ENCODE data around the gene CENPO.

The CENPO gene

DNA sequence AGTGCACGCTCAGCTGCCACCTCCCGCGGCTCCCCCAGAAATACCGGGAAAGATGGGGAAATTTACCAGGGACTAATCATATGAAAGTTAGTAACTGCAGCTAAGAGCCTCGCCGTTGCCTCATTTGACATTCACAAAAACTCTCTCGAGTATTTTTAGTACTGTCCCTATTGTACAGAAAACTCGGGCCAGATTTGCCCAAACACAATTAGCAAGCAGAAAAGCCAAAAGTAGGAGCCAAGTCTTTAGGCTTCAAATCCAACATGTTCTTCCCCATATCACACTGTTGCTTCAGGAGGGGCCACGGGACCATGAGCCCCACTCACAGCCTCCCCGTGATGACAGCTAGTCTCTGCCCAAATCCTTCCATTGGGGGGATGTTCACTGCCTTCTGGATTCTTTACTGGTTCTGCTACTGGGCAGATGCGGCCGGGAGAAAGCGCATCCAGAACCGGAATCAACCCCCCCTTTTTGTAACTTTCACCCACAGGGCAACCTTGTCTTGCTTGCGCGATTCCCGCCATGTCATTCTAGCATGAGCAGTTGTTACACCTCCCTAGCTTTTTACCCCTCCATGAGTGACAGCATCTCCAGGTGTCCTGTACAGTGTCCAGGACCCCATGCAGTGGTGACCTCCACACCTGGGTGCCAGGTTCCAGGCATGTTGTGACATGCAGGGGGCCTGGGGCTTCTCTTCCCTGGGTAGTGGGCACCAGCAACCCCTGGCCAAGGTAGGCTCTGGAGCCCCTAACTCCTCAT lies 35.2 kb downstream of the CENPO start:
- H3K36me3 ChIP-seq (ENCODE audit: control insufficient read depth in 1 of 2, insufficient read depth in 2 of 2, low read depth in 1 of 2, low read length in 2 of 2), result peaks cover 12 to 25% of the 10 kb centered on the region in 2 experiments
- WGBS, result 94% methylated on average over 17 of the region's 17 CpGs

DNA sequence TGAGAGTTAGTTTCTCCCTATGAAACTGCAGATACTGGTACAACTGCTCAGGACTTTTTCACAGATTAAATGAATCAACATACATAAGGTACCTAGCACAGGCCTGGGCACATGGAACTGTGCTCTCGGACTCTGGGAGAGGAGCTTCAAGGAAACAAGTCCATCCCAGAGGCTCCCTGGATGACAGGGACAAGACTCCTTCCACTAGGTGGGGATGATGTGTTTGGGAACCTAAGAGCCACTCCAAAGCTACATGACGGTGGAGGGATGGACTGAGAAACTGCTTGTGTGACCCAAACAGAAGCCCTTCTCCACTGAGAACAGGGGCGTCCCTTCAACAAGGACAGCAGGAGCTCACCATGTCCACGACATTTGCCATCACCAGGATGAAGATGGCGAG lies 37.1 kb downstream of the CENPO start:
- WGBS, result 91% methylated on average over 5 of the region's 5 CpGs
- Histone ChIP-seq H3K4me2 (ENCODE audit: low read length, poor library complexity, severe bottlenecking) (no peak overlapping the region), H2BK12ac (ENCODE audit: low read length in 2 of 2) (no peak overlapping the region), H3K18ac (ENCODE audit: low read depth in 1 of 2, low read length in 2 of 2) (no peak overlapping the region), H2AFZ (ENCODE audit: low read depth, low read length) (no peak overlapping the region), H3K4me1 (ENCODE audit: control insufficient read depth, insufficient read depth, low read depth, low read length) (peaks cover 38% of the 10 kb centered on the region), H2BK120ac (ENCODE audit: low read depth, low read length) (no peak overlapping the region), H3K36me3 (ENCODE audit: control insufficient read depth in 1 of 2, insufficient read depth in 2 of 2, low read depth in 1 of 2, low read length in 2 of 2) (peaks cover 21 to 28% of the 10 kb centered on the region in 2 experiments), H2BK15ac (ENCODE audit: low read depth, poor library complexity, severe bottlenecking) (no peak overlapping the region), H3K9ac (ENCODE audit: low read length) (no peak overlapping the region), H2BK5ac (ENCODE audit: low read depth, low read length, poor library complexity, severe bottlenecking) (no peak overlapping the region), H3K4me3 (ENCODE audit: insufficient read depth in 1 of 2, low read depth in 1 of 2, low read length in 2 of 2) (no peak overlapping the region), H4K91ac (ENCODE audit: low read length) (no peak overlapping the region), H3K27ac (ENCODE audit: low read length, poor library complexity, severe bottlenecking) (no peak overlapping the region), H3K23ac (ENCODE audit: low read length in 2 of 2) (no peak overlapping the region), H3K79me1 (replicated peaks; ENCODE audit: low read length, poor library complexity, severe bottlenecking) (peaks cover 2% of the 10 kb centered on the region), H3K9me3 (ENCODE audit: control insufficient read depth, low read length) (no peaks in the 10 kb centered on the region), H3K4ac (ENCODE audit: low read depth in 1 of 2, low read length in 2 of 2) (no peak overlapping the region), H3K14ac (ENCODE audit: low read length in 2 of 2) (no peak overlapping the region), H3K27me3 (ENCODE audit: control insufficient read depth in 1 of 2, insufficient read depth in 1 of 2, low read length in 2 of 2) (no peaks in the 10 kb centered on the region), H2AK5ac (ENCODE audit: low read length, severe bottlenecking) (no peak overlapping the region), H4K8ac (ENCODE audit: low read length) (no peak overlapping the region)
- DNase-seq, result peak; percentile 52

More for the DNA sequence above, 35.2 kb downstream of the CENPO start:
- H3K27me3 ChIP-seq (ENCODE audit: control insufficient read depth in 1 of 2, insufficient read depth in 1 of 2, low read length in 2 of 2), result no peaks in the 10 kb centered on the region
- H3K27ac ChIP-seq (ENCODE audit: low read length, poor library complexity, severe bottlenecking), result no peak overlapping the region
- no peaks in the 10 kb centered on the region for H3K9me3 ChIP-seq (ENCODE audit: control insufficient read depth, low read length)
- peaks cover 33% of the 10 kb centered on the region for H3K4me1 ChIP-seq (ENCODE audit: control insufficient read depth, insufficient read depth, low read depth, low read length)
- no peak overlapping the region for H3K18ac ChIP-seq (ENCODE audit: low read depth in 1 of 2, low read length in 2 of 2)
- H3K4ac ChIP-seq (ENCODE audit: low read depth in 1 of 2, low read length in 2 of 2), result no peak overlapping the region
- H4K91ac ChIP-seq (ENCODE audit: low read length), result no peak overlapping the region
- H3K23ac ChIP-seq (ENCODE audit: low read length in 2 of 2), result no peak overlapping the region
- no peak overlapping the region for H2AK5ac ChIP-seq (ENCODE audit: low read length, severe bottlenecking)
- no peak overlapping the region for H3K4me2 ChIP-seq (ENCODE audit: low read length, poor library complexity, severe bottlenecking)
- H3K79me1 ChIP-seq (replicated peaks; ENCODE audit: low read length, poor library complexity, severe bottlenecking), result peaks cover 9% of the 10 kb centered on the region
- no peak overlapping the region for H2AFZ ChIP-seq (ENCODE audit: low read depth, low read length)
- H2BK12ac ChIP-seq (ENCODE audit: low read length in 2 of 2), result no peak overlapping the region
- no peak overlapping the region for H2BK120ac ChIP-seq (ENCODE audit: low read depth, low read length)
- peak overlapping the region; percentile 3 for H2BK15ac ChIP-seq (ENCODE audit: low read depth, poor library complexity, severe bottlenecking)
- DNase-seq, result no peak
- H4K8ac ChIP-seq (ENCODE audit: low read length), result peak overlapping the region; percentile 48
- H3K4me3 ChIP-seq (ENCODE audit: insufficient read depth in 1 of 2, low read depth in 1 of 2, low read length in 2 of 2), result no peak overlapping the region
- no peak overlapping the region for H3K14ac ChIP-seq (ENCODE audit: low read length in 2 of 2)
- no peak overlapping the region for H2BK5ac ChIP-seq (ENCODE audit: low read depth, low read length, poor library complexity, severe bottlenecking)
- no peak overlapping the region for H3K9ac ChIP-seq (ENCODE audit: low read length)

DNA sequence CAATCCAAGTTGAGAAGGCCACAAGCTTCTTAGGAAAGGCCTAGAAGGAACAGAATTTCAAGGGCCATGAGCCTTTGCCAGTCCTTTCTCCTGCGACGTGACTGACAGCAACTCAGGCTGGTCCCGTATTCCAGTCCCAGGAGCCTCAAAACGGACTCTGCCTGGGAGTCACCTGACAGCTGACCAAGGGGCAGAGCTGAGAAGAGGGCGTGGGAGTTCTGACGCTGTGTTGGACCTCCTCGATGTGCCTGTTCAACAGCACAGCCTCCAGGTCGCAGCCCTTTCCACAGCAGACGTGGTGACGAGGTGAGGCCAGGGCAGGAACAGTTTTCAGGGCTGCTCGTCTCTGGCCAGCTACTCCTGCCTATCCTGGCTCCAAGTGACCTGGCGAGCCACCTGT lies 37.6 kb downstream of the CENPO start:
- Histone ChIP-seq H2BK12ac (ENCODE audit: low read length in 2 of 2) (no peak overlapping the region), H3K27me3 (ENCODE audit: control insufficient read depth in 1 of 2, insufficient read depth in 1 of 2, low read length in 2 of 2) (no peaks in the 10 kb centered on the region), H4K8ac (ENCODE audit: low read length) (no peak overlapping the region), H4K91ac (ENCODE audit: low read length) (no peak overlapping the region), H3K27ac (ENCODE audit: low read length, poor library complexity, severe bottlenecking) (no peak overlapping the region), H3K79me1 (replicated peaks; ENCODE audit: low read length, poor library complexity, severe bottlenecking) (peaks cover under 1% of the 10 kb centered on the region), H3K4me3 (ENCODE audit: insufficient read depth in 1 of 2, low read depth in 1 of 2, low read length in 2 of 2) (no peak overlapping the region), H3K18ac (ENCODE audit: low read depth in 1 of 2, low read length in 2 of 2) (no peak overlapping the region), H3K14ac (ENCODE audit: low read length in 2 of 2) (no peak overlapping the region), H2BK15ac (ENCODE audit: low read depth, poor library complexity, severe bottlenecking) (no peak overlapping the region), H3K4ac (ENCODE audit: low read depth in 1 of 2, low read length in 2 of 2) (no peak overlapping the region), H2BK5ac (ENCODE audit: low read depth, low read length, poor library complexity, severe bottlenecking) (no peak overlapping the region), H2BK120ac (ENCODE audit: low read depth, low read length) (no peak overlapping the region), H2AK5ac (ENCODE audit: low read length, severe bottlenecking) (no peak overlapping the region), H2AFZ (ENCODE audit: low read depth, low read length) (no peak overlapping the region), H3K4me2 (ENCODE audit: low read length, poor library complexity, severe bottlenecking) (no peak overlapping the region), H3K9ac (ENCODE audit: low read length) (no peak overlapping the region), H3K23ac (ENCODE audit: low read length in 2 of 2) (no peak overlapping the region), H3K4me1 (ENCODE audit: control insufficient read depth, insufficient read depth, low read depth, low read length) (peaks cover 36% of the 10 kb centered on the region), H3K9me3 (ENCODE audit: control insufficient read depth, low read length) (no peaks in the 10 kb centered on the region), H3K36me3 (ENCODE audit: control insufficient read depth in 1 of 2, insufficient read depth in 2 of 2, low read depth in 1 of 2, low read length in 2 of 2) (peaks cover 21 to 26% of the 10 kb centered on the region in 2 experiments)
- no peak for DNase-seq
- 97% methylated on average over 12 of the region's 12 CpGs for WGBS

DNA sequence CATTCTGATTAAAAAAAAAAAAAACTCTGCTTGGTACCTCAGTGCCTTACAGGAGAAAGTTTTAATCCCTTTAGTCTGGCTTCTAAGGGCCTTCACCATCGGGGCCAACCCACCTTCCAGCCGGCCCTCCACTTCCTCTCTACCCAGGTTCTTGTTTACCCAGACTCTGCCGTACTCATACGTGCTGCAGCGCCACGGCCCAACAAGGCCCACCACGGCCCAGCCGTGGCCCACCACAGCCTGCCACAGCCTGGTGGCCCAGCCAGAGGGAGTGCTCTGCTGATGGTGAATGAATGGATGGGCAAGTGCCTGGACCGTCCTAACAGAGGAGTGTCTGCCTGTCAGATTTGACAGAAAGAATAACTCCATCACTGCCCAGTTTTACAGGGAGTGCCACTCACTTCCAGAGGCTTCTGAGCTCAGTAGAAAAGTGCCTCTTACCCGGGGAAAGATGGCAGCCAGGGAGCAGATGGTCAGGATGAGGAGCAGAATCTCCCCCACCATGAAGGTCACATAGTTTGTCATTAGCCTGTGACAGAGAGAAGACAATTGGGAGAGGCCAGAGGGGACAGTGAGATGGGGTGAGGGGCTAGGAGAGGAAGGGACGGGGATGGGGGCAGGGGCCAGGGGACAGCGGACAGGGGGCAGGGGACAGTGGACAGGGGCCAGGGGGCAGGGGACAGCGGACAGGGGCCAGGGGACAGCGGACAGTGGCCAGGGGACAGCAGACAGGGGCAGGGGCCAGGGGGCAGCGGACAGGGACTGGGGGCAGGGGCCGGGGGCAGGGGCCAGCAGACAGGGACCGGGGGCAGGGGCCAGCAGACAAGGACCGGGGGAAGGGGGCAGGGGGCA lies 38.2 kb downstream of the CENPO start:
- no peak overlapping the region for H2BK5ac ChIP-seq (ENCODE audit: low read depth, low read length, poor library complexity, severe bottlenecking)
- H3K4ac ChIP-seq (ENCODE audit: low read depth in 1 of 2, low read length in 2 of 2), result no peak overlapping the region
- H4K8ac ChIP-seq (ENCODE audit: low read length), result no peak overlapping the region
- no peak overlapping the region for H3K14ac ChIP-seq (ENCODE audit: low read length in 2 of 2)
- H3K9me3 ChIP-seq (ENCODE audit: control insufficient read depth, low read length), result no peaks in the 10 kb centered on the region
- H3K79me1 ChIP-seq (replicated peaks; ENCODE audit: low read length, poor library complexity, severe bottlenecking), result no peaks in the 10 kb centered on the region
- no peak overlapping the region for H3K4me3 ChIP-seq (ENCODE audit: insufficient read depth in 1 of 2, low read depth in 1 of 2, low read length in 2 of 2)
- no peak overlapping the region for H2AK5ac ChIP-seq (ENCODE audit: low read length, severe bottlenecking)
- no peak overlapping the region for H3K4me2 ChIP-seq (ENCODE audit: low read length, poor library complexity, severe bottlenecking)
- no peak overlapping the region for H3K18ac ChIP-seq (ENCODE audit: low read depth in 1 of 2, low read length in 2 of 2)
- peaks cover 31% of the 10 kb centered on the region for H3K4me1 ChIP-seq (ENCODE audit: control insufficient read depth, insufficient read depth, low read depth, low read length)
- no peak overlapping the region for H3K23ac ChIP-seq (ENCODE audit: low read length in 2 of 2)
- no peak overlapping the region for H2BK120ac ChIP-seq (ENCODE audit: low read depth, low read length)
- H2AFZ ChIP-seq (ENCODE audit: low read depth, low read length), result no peak overlapping the region
- no peak for DNase-seq
- WGBS, result 93% methylated on average over 15 of the region's 18 CpGs
- H3K27ac ChIP-seq (ENCODE audit: low read length, poor library complexity, severe bottlenecking), result no peak overlapping the region
- no peak overlapping the region for H2BK12ac ChIP-seq (ENCODE audit: low read length in 2 of 2)
- peaks cover 27 to 29% of the 10 kb centered on the region in 2 experiments for H3K36me3 ChIP-seq (ENCODE audit: control insufficient read depth in 1 of 2, insufficient read depth in 2 of 2, low read depth in 1 of 2, low read length in 2 of 2)
- no peak overlapping the region for H4K91ac ChIP-seq (ENCODE audit: low read length)
- no peak overlapping the region for H3K9ac ChIP-seq (ENCODE audit: low read length)
- no peak overlapping the region for H2BK15ac ChIP-seq (ENCODE audit: low read depth, poor library complexity, severe bottlenecking)
- no peaks in the 10 kb centered on the region for H3K27me3 ChIP-seq (ENCODE audit: control insufficient read depth in 1 of 2, insufficient read depth in 1 of 2, low read length in 2 of 2)
